ENCODE data around the gene ANXA8. TPM values are rescaled to one million over a fixed set of nuclear protein-coding genes. Genes with fewer than 3 reads are reported as not detected.
"Not testable (repeated sequence)": the region's sequence is repeated elsewhere in the genome, so short reads cannot be mapped to it uniquely, and the experiment has no call there.

Gene ANXA8, protein sequence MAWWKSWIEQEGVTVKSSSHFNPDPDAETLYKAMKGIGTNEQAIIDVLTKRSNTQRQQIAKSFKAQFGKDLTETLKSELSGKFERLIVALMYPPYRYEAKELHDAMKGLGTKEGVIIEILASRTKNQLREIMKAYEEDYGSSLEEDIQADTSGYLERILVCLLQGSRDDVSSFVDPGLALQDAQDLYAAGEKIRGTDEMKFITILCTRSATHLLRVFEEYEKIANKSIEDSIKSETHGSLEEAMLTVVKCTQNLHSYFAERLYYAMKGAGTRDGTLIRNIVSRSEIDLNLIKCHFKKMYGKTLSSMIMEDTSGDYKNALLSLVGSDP
- total RNA-seq = 0.17 TPM in 1 of 2 replicates, not detected in the other

GRCh38 chr10:47483923-47484322 is at the start of gene ANXA8:
Gene ANXA8, minus strand, starts transcription at chr10:47484115. Its CDS starts 182 bp downstream, at chr10:47483933.
- intact Hi-C loops (cut with micrococcal nuclease); H3K36me3 Mint-ChIP-seq (ENCODE audit: low read depth); H3K27ac Mint-ChIP-seq; H3K4me1 Mint-ChIP-seq; H3K27me3 Mint-ChIP-seq; H3K9me3 Mint-ChIP-seq; H3K4me3 Mint-ChIP-seq; DNase-seq: not testable (repeated sequence)

DNA sequence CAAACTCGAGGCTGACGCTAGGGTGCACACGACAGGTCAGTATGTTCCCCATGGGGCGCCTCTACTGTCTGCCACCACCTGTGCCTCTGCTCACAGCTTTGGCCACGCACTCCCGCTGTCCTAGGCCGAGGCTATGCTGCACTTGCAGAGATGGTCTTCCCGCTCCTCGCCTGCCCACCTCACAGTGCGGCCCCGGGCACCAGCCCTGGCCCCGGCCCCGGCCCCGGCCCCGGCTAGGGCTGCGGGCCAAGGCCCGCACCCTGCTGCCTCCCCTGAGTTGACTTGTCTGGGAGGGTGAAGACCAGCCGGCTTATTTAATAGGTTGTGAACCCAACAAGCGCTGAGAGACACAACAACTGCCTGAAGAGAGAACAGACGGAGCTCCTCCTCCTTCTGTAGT is 39.6 kb upstream of the ANXA8 start, which contains the start of gene AGAP9:
Gene AGAP9 (minus strand): TSS at position 164 of the 400 bp plus-strand sequence. CDS start 112 bp downstream, at position 52.
- H3K4me1 Mint-ChIP-seq; H3K27ac Mint-ChIP-seq; H3K9me3 Mint-ChIP-seq; H3K4me3 Mint-ChIP-seq; DNase-seq; H3K27me3 Mint-ChIP-seq; intact Hi-C loops (cut with micrococcal nuclease); H3K36me3 Mint-ChIP-seq (ENCODE audit: low read depth): not testable (repeated sequence)

- H3K36me3 Mint-ChIP-seq (ENCODE audit: low read depth); H3K9me3 Mint-ChIP-seq; DNase-seq; H3K4me1 Mint-ChIP-seq; intact Hi-C loops (cut with micrococcal nuclease); H3K27ac Mint-ChIP-seq; H3K27me3 Mint-ChIP-seq; H3K4me3 Mint-ChIP-seq: not testable (repeated sequence)
Measured at GRCh38 chr10:47502313-47502712, 18.4 kb upstream of the ANXA8 start.

- H3K27ac Mint-ChIP-seq; H3K4me3 Mint-ChIP-seq; H3K36me3 Mint-ChIP-seq (ENCODE audit: low read depth); intact Hi-C loops (cut with micrococcal nuclease); H3K27me3 Mint-ChIP-seq; H3K4me1 Mint-ChIP-seq; H3K9me3 Mint-ChIP-seq: not testable (repeated sequence)
- peak; percentile 2 for DNase-seq
Measured at GRCh38 chr10:47494226-47494625, 10.3 kb upstream of the ANXA8 start.

GRCh38 chr10:47491600-47491999 is 7.7 kb upstream of the ANXA8 start, which contains the start of gene FAM25G:
Gene FAM25G, minus strand, starts transcription at chr10:47491700. Its CDS starts 26 bp downstream, at chr10:47491674.
- H3K27ac Mint-ChIP-seq; H3K4me3 Mint-ChIP-seq; intact Hi-C loops (cut with micrococcal nuclease); H3K9me3 Mint-ChIP-seq; H3K36me3 Mint-ChIP-seq (ENCODE audit: low read depth); H3K27me3 Mint-ChIP-seq; H3K4me1 Mint-ChIP-seq: not testable (repeated sequence)
- DNase-seq = peak; percentile 25

- H3K4me1 Mint-ChIP-seq; H3K4me3 Mint-ChIP-seq; H3K27ac Mint-ChIP-seq; H3K27me3 Mint-ChIP-seq; intact Hi-C loops (cut with micrococcal nuclease); H3K36me3 Mint-ChIP-seq (ENCODE audit: low read depth); H3K9me3 Mint-ChIP-seq: not testable (repeated sequence)
- peak; percentile 9 for DNase-seq
Measured at GRCh38 chr10:47489630-47490029, 5.7 kb upstream of the ANXA8 start.

GRCh38 chr10:47485943-47486342 is 2.0 kb upstream of the ANXA8 start:
- H3K27me3 Mint-ChIP-seq; H3K4me1 Mint-ChIP-seq; intact Hi-C loops (cut with micrococcal nuclease); H3K9me3 Mint-ChIP-seq; H3K27ac Mint-ChIP-seq; H3K4me3 Mint-ChIP-seq; H3K36me3 Mint-ChIP-seq (ENCODE audit: low read depth); DNase-seq: not testable (repeated sequence)

DNA sequence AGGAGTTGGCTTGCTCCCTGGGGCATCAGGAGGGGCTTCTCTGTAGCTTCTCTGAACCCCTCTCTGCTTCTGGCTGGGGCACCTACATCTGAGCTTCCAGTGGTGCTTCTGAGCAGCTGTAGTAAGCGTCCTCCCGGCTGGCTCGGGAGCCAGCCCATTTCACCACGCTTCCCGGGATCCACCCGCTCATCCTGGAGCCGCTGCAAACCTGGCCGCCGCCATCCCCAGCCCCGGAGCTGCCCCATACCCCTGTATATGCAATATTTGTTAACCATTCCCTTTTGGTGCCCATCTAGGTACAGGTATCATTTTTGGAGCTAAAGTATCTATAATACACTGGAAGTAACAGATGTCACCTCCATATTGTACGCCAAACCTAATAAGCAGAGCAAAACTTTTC is 871 bp upstream of the ANXA8 start:
- H3K4me1 Mint-ChIP-seq, H3K27me3 Mint-ChIP-seq, H3K27ac Mint-ChIP-seq: not testable (repeated sequence)

DNA sequence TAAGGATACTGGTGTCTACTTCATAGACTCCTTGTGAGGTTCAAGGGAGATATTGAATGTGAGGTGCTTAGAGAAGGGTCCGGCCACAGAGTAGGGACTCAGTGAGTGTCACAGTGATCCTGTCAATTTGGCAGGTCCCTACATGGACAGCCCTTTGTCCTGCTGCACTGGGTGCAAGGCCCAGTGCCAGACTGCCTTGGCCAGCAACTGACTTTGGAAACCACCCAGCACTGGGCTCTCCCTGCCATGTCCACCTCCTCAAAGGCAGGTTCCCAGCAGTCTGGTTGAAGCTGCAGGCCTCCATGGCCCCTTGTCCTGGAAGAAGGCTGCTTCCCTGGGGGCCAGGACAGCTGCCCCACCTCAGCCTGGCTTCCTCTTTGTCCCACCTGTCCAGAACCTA is 1.5 kb downstream of the ANXA8 start:
- H3K4me3 Mint-ChIP-seq; DNase-seq; intact Hi-C loops (cut with micrococcal nuclease); H3K27me3 Mint-ChIP-seq; H3K4me1 Mint-ChIP-seq; H3K27ac Mint-ChIP-seq; H3K9me3 Mint-ChIP-seq; H3K36me3 Mint-ChIP-seq (ENCODE audit: low read depth): not testable (repeated sequence)

More for the DNA sequence above, 871 bp upstream of the ANXA8 start:
- H3K9me3 Mint-ChIP-seq; H3K36me3 Mint-ChIP-seq (ENCODE audit: low read depth); H3K4me3 Mint-ChIP-seq; intact Hi-C loops (cut with micrococcal nuclease): not testable (repeated sequence)
- peak; percentile 19 for DNase-seq

DNA sequence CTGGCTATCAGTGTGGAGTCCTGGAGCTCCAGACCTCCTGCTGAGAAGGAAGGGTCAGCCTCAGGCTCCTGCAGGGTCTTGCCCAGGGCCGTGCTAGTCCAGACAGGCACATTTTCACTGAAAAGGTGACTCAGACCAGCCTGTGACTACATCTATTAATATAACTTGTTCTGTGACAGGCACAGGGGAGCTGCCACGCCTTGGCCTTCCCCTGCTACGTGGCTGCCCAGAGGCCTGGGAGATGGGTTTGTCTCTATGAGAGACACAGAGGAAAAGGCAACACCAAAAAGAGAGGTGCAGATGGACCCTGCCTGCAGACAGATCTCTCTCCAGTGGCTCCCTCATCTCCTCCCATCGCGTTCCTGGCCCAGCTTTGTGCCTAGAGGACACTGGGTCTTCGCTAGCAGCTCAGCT is 2.1 kb downstream of the ANXA8 start:
- intact Hi-C loops (cut with micrococcal nuclease); H3K36me3 Mint-ChIP-seq (ENCODE audit: low read depth); H3K4me1 Mint-ChIP-seq; H3K27me3 Mint-ChIP-seq; H3K9me3 Mint-ChIP-seq; H3K4me3 Mint-ChIP-seq; H3K27ac Mint-ChIP-seq; DNase-seq: not testable (repeated sequence)

GRCh38 chr10:47481182-47481766 is 2.6 kb downstream of the ANXA8 start:
- H3K27ac Mint-ChIP-seq; H3K9me3 Mint-ChIP-seq; H3K4me3 Mint-ChIP-seq; H3K4me1 Mint-ChIP-seq; H3K36me3 Mint-ChIP-seq (ENCODE audit: low read depth); intact Hi-C loops (cut with micrococcal nuclease); H3K27me3 Mint-ChIP-seq; DNase-seq: not testable (repeated sequence)

GRCh38 chr10:47480133-47480532 is 3.8 kb downstream of the ANXA8 start:
- intact Hi-C loops (cut with micrococcal nuclease); H3K36me3 Mint-ChIP-seq (ENCODE audit: low read depth); H3K4me1 Mint-ChIP-seq; DNase-seq; H3K27ac Mint-ChIP-seq; H3K27me3 Mint-ChIP-seq; H3K9me3 Mint-ChIP-seq; H3K4me3 Mint-ChIP-seq: not testable (repeated sequence)

DNA sequence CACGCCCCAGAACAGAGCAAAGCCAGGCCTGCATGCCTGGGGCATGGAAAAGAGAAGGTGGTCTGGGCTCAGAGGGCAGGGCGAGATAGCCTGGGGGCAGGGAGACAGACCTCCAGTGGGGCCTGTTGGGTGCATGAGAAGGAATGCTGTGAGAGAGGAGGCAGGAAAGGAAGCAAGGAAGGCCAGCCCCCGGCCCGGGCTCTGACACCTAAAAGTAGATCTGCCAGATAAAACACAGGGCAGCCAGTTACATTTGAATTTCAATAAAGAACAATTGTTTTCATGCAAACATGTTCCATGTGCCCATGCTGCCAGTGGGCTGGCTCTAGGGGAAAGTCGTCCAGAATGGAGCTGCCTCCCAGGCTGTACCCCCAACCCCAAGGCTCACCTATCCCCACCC is 5.8 kb downstream of the ANXA8 start:
- H3K27ac Mint-ChIP-seq; H3K27me3 Mint-ChIP-seq; H3K36me3 Mint-ChIP-seq (ENCODE audit: low read depth); H3K9me3 Mint-ChIP-seq; H3K4me1 Mint-ChIP-seq; H3K4me3 Mint-ChIP-seq; DNase-seq; intact Hi-C loops (cut with micrococcal nuclease): not testable (repeated sequence)

GRCh38 chr10:47477078-47477477 is 6.8 kb downstream of the ANXA8 start:
- intact Hi-C loops (cut with micrococcal nuclease); H3K4me1 Mint-ChIP-seq; H3K27ac Mint-ChIP-seq; H3K9me3 Mint-ChIP-seq; H3K4me3 Mint-ChIP-seq; H3K27me3 Mint-ChIP-seq; DNase-seq; H3K36me3 Mint-ChIP-seq (ENCODE audit: low read depth): not testable (repeated sequence)

GRCh38 chr10:47475101-47475500 is 8.8 kb downstream of the ANXA8 start:
- H3K4me3 Mint-ChIP-seq; H3K4me1 Mint-ChIP-seq; H3K27ac Mint-ChIP-seq; DNase-seq; H3K9me3 Mint-ChIP-seq; H3K36me3 Mint-ChIP-seq (ENCODE audit: low read depth); H3K27me3 Mint-ChIP-seq; intact Hi-C loops (cut with micrococcal nuclease): not testable (repeated sequence)
